Keratinocyte (primary cell): ENCODE data around the gene LIX1. TPM values are rescaled to one million over a fixed set of nuclear protein-coding genes. Genes with fewer than 3 reads are reported as not detected.

ENCODE experiments used
- DNase-seq: peaks from one replicate; pipeline ENCODE4 v3.0.0-alpha.2; 2011; ENCODE audit warnings: low read depth, missing footprints, low spot score
- FAIRE-seq: peaks from 2 replicates; lab custom pipeline; 2011; peaks lifted over from hg19 to GRCh38; lab: Jason Lieb, UNC
- H2AFZ ChIP-seq: 2 replicates; pipeline ENCODE4 v1.6.0; 2012; ENCODE audit warnings: low read length, control low read depth, inconsistent platforms; ENCODE audit not compliant: control insufficient read depth
- H3K27ac ChIP-seq: 2 replicates; pipeline ENCODE4 v1.5.1; 2011; ENCODE audit warnings: low read length; ENCODE audit not compliant: control insufficient read depth, insufficient read depth
- H3K27me3 ChIP-seq: 3 replicates; pipeline ENCODE4 v1.6.0; 2011; ENCODE audit warnings: low read length; ENCODE audit not compliant: control insufficient read depth, insufficient read depth; ENCODE audit errors: extremely low read depth
- H3K36me3 ChIP-seq, 2 experiments: 2 replicates in 1 of 2; 3 replicates in 1 of 2; pipeline ENCODE4 v1.5.1; 2011; ENCODE audit warnings: low read length in 2 of 2, mild to moderate bottlenecking in 1 of 2; ENCODE audit not compliant: control insufficient read depth in 2 of 2, insufficient read depth in 2 of 2; ENCODE audit errors: extremely low read depth in 1 of 2
- H3K4me1 ChIP-seq: 3 replicates; pipeline ENCODE4 v1.5.1; 2011; ENCODE audit warnings: low read length; ENCODE audit not compliant: control insufficient read depth, insufficient read depth; ENCODE audit errors: extremely low read depth
- H3K4me2 ChIP-seq: 3 replicates; pipeline ENCODE4 v1.6.0; 2011; ENCODE audit warnings: low read depth, low read length; ENCODE audit not compliant: control insufficient read depth, insufficient read depth; ENCODE audit errors: extremely low read depth
- H3K4me3 ChIP-seq, 3 experiments: fragments of 200-600 bp in 1 of 3; sonication (generic) in 1 of 3; 2 replicates in 2 of 3; 3 replicates in 1 of 3; pipeline ENCODE4 v1.5.1; 2011 to 2016; ENCODE audit warnings: low read length in 3 of 3, mild to moderate bottlenecking in 3 of 3, control low read depth in 2 of 3, inconsistent platforms in 1 of 3, low read depth in 1 of 3, mixed read lengths in 1 of 3, mixed run types in 1 of 3, moderate library complexity in 1 of 3; ENCODE audit not compliant: control insufficient read depth in 2 of 3, insufficient read depth in 2 of 3; ENCODE audit errors: extremely low read depth in 1 of 3
- H3K79me2 ChIP-seq: 2 replicates; pipeline ENCODE4 v1.6.0; 2012; ENCODE audit warnings: low read length; ENCODE audit not compliant: control insufficient read depth, insufficient read depth
- H3K9ac ChIP-seq: 3 replicates; pipeline ENCODE4 v1.6.0; 2011; ENCODE audit warnings: low read length; ENCODE audit not compliant: control insufficient read depth, insufficient read depth; ENCODE audit errors: extremely low read depth
- H3K9me1 ChIP-seq: 3 replicates; pipeline ENCODE4 v1.6.0; 2011; ENCODE audit warnings: low read length; ENCODE audit not compliant: control insufficient read depth, insufficient read depth; ENCODE audit errors: extremely low read depth
- H3K9me3 ChIP-seq: 2 replicates; pipeline ENCODE4 v1.5.1; 2012; ENCODE audit warnings: low read depth, low read length; ENCODE audit not compliant: control insufficient read depth
- H4K20me1 ChIP-seq: 3 replicates; pipeline ENCODE4 v1.6.0; 2011; ENCODE audit warnings: low read length; ENCODE audit not compliant: control insufficient read depth, insufficient read depth; ENCODE audit errors: extremely low read depth
- CTCF ChIP-seq, 3 experiments: IDR thresholded peaks in 1 of 3; conservative IDR thresholded peaks in 1 of 3; optimal IDR thresholded peaks in 1 of 3; 2 replicates in 2 of 3; 3 replicates in 1 of 3; pipeline versions ENCODE3 to v1.5.1; 2011; ENCODE audit warnings: low read length in 3 of 3, mild to moderate bottlenecking in 3 of 3, moderate library complexity in 2 of 3, control low read depth in 1 of 3, inconsistent platforms in 1 of 3; ENCODE audit not compliant: insufficient read depth in 2 of 3; ENCODE audit errors: extremely low read depth in 1 of 3
- EZH2 ChIP-seq: IDR thresholded peaks from one replicate; pipeline ENCODE4 v1.6.1; 2012; ENCODE audit warnings: inconsistent platforms, mild to moderate bottlenecking, low read length, moderate library complexity
- dilution Hi-C: fragments of 300-500 bp; cut with MboI; formaldehyde crosslinking; loops from one replicate; pipeline ENCODE4 v1.7.0; 2020; ENCODE audit warnings: low sequenced_read_pairs; ENCODE audit not compliant: extremely low pct_ligation_motif_present
- polyA plus RNA-seq, 5 experiments: library from polyadenylated mRNA; depleted of rRNA in 3 of 5; stranded (reverse) in 3 of 5; stranded (forward) in 1 of 5; unstranded in 1 of 5; fragments of >200 nt; gene quantifications; 1 replicate in 1 of 5; 2 replicates in 3 of 5; 3 replicates in 1 of 5; pipeline versions ENCODE4 v1.2.1 to v1.2.3, GENCODE V29; 2011 to 2012; ENCODE audit warnings: missing spikeins in 2 of 5, low read depth in 1 of 5, low replicate concordance in 1 of 5

The LIX1 gene
- polyA plus RNA-seq, 1 donor (not counting 4 experiments of a cell fraction or from before 2014, with no cell fraction given), result not detected

GRCh38 chr5:97135868-97136267 lies 6.5 kb downstream of the LIX1 start:
- FAIRE-seq, result no peak

GRCh38 chr5:97134634-97135033 lies 7.8 kb downstream of the LIX1 start:
- Histone ChIP-seq H3K9me3 (no peaks in the 10 kb centered on the region), H3K79me2 (no peaks in the 10 kb centered on the region), H2AFZ (no peak overlapping the region), H3K36me3 (no peaks in the 10 kb centered on the region), H3K9me1 (no peaks in the 10 kb centered on the region), H3K4me1 (no peaks in the 10 kb centered on the region), H3K4me3 (no peak overlapping the region), H3K9ac (no peak overlapping the region), H3K27ac (no peak overlapping the region), H4K20me1 (no peaks in the 10 kb centered on the region), H3K4me2 (no peak overlapping the region), H3K27me3 (no peaks in the 10 kb centered on the region)
- dilution Hi-C loops, result no loop called here
- no peak for DNase-seq
- FAIRE-seq, result no peak
- no peak for TF ChIP-seq CTCF (optimal IDR thresholded peaks at IDR 0.05 in 1 of 3, IDR thresholded peaks at IDR 0.05 in 1 of 3, conservative IDR thresholded peaks at IDR 0.05 in 1 of 3; ENCODE audit: extremely low read depth in 1 of 3, insufficient read depth in 2 of 3, low read length in 3 of 3)
- no peak for TF ChIP-seq EZH2

More at GRCh38 chr5:97135868-97136267, 6.5 kb downstream of the LIX1 start:
- no peaks in the 10 kb centered on the region for H3K79me2 ChIP-seq
- no peaks in the 10 kb centered on the region for H3K4me1 ChIP-seq
- H3K4me3 ChIP-seq, result no peak overlapping the region
- no peak overlapping the region for H3K9ac ChIP-seq
- H3K36me3 ChIP-seq, result no peaks in the 10 kb centered on the region
- H3K4me2 ChIP-seq, result no peak overlapping the region
- TF ChIP-seq EZH2, result no peak
- TF ChIP-seq CTCF (optimal IDR thresholded peaks at IDR 0.05 in 1 of 3, IDR thresholded peaks at IDR 0.05 in 1 of 3, conservative IDR thresholded peaks at IDR 0.05 in 1 of 3; ENCODE audit: extremely low read depth in 1 of 3, insufficient read depth in 2 of 3, low read length in 3 of 3), result no peak
- H4K20me1 ChIP-seq, result no peaks in the 10 kb centered on the region
- no peak for DNase-seq
- dilution Hi-C loops, result no loop called here
- H3K9me1 ChIP-seq, result no peaks in the 10 kb centered on the region
- no peak overlapping the region for H2AFZ ChIP-seq
- H3K27ac ChIP-seq, result no peak overlapping the region
- no peaks in the 10 kb centered on the region for H3K9me3 ChIP-seq
- peaks cover 5% of the 10 kb centered on the region for H3K27me3 ChIP-seq
